H9 (cell line): ENCODE results near the gene FBN1. TPM values are rescaled to one million over a fixed set of nuclear protein-coding genes. Genes with fewer than 3 reads are reported as not detected.

Experiments
- DNase-seq: peaks from one replicate; pipeline ENCODE4 v3.0.0-alpha.2; 2017
- H2AFZ ChIP-seq: one replicate; pipeline ENCODE4 v1.6.1; 2013; ENCODE audit warnings: mild to moderate bottlenecking, low read length, control low read depth, moderate library complexity
- H2AK5ac ChIP-seq: 2 replicates; pipeline ENCODE4 v1.6.1; 2013; ENCODE audit warnings: low read length, control low read depth, mixed read lengths; ENCODE audit not compliant: insufficient read length
- H2BK120ac ChIP-seq: one replicate; pipeline ENCODE4 v1.6.1; 2013; ENCODE audit warnings: low read depth, mild to moderate bottlenecking, low read length, control low read depth, inconsistent platforms; ENCODE audit not compliant: poor library complexity, severe bottlenecking
- H2BK12ac ChIP-seq: 2 replicates; pipeline ENCODE4 v1.6.1; 2013; ENCODE audit warnings: low read length, control low read depth, mixed read lengths, low read depth; ENCODE audit not compliant: insufficient read length
- H2BK15ac ChIP-seq: 2 replicates; pipeline ENCODE4 v1.6.1; 2013; ENCODE audit warnings: low read depth, low read length, control low read depth
- H2BK20ac ChIP-seq: one replicate; pipeline ENCODE4 v1.6.1; 2013; ENCODE audit warnings: low read depth, mild to moderate bottlenecking, low read length, control low read depth, inconsistent platforms; ENCODE audit not compliant: poor library complexity, severe bottlenecking
- H2BK5ac ChIP-seq: 2 replicates; pipeline ENCODE4 v1.6.1; 2013; ENCODE audit warnings: low read length, control low read depth, mixed read lengths; ENCODE audit not compliant: insufficient read length
- H3K14ac ChIP-seq: 2 replicates; pipeline ENCODE4 v1.6.1; 2013; ENCODE audit warnings: low read length, control low read depth; ENCODE audit not compliant: insufficient read depth
- H3K18ac ChIP-seq: 2 replicates; pipeline ENCODE4 v1.6.1; 2013; ENCODE audit warnings: low read depth, mild to moderate bottlenecking, mixed read lengths, low read length, control low read depth; ENCODE audit not compliant: insufficient read length
- H3K23ac ChIP-seq: 2 replicates; pipeline ENCODE4 v1.6.1; 2013; ENCODE audit warnings: low read length, control low read depth, mixed read lengths, low read depth; ENCODE audit not compliant: insufficient read length
- H3K23me2 ChIP-seq: 2 replicates; pipeline ENCODE4 v1.6.1; 2013; ENCODE audit warnings: low read depth, mild to moderate bottlenecking, mixed read lengths, low read length, control low read depth; ENCODE audit not compliant: insufficient read length, poor library complexity, severe bottlenecking
- H3K27ac ChIP-seq: 2 replicates; pipeline ENCODE4 v1.5.1; 2013; ENCODE audit warnings: low read length, control low read depth, mixed read lengths, low read depth; ENCODE audit not compliant: insufficient read length
- H3K27me3 ChIP-seq: 2 replicates; pipeline ENCODE4 v1.6.1; 2013; ENCODE audit warnings: low read length, control low read depth, inconsistent platforms; ENCODE audit not compliant: insufficient read depth
- H3K4ac ChIP-seq: 2 replicates; pipeline ENCODE4 v1.6.1; 2013; ENCODE audit warnings: low read depth, mild to moderate bottlenecking, control low read depth, inconsistent platforms, low read length, moderate library complexity
- H3K4me1 ChIP-seq: 2 replicates; pipeline ENCODE4 v1.6.1; 2013; ENCODE audit warnings: low read length, control low read depth, inconsistent platforms; ENCODE audit not compliant: insufficient read depth
- H3K4me2 ChIP-seq: 2 replicates; pipeline ENCODE4 v1.6.1; 2013; ENCODE audit warnings: low read length, control low read depth, mixed read lengths; ENCODE audit not compliant: insufficient read length, insufficient read depth
- H3K56ac ChIP-seq: 2 replicates; pipeline ENCODE4 v1.6.1; 2013; ENCODE audit warnings: low read depth, mild to moderate bottlenecking, mixed read lengths, low read length, control low read depth; ENCODE audit not compliant: insufficient read length
- H3K79me1 ChIP-seq: 2 replicates; pipeline ENCODE4 v1.6.1; 2013; ENCODE audit warnings: low read depth, mild to moderate bottlenecking, moderate library complexity, low read length, control low read depth, inconsistent platforms; ENCODE audit not compliant: insufficient read depth, poor library complexity, severe bottlenecking
- H3K79me2 ChIP-seq: 2 replicates; pipeline ENCODE4 v1.6.1; 2013; ENCODE audit warnings: low read length, control low read depth, inconsistent platforms; ENCODE audit not compliant: insufficient read depth
- H3K9ac ChIP-seq: 2 replicates; pipeline ENCODE4 v1.6.1; 2013; ENCODE audit warnings: low read length, control low read depth, mixed read lengths; ENCODE audit not compliant: insufficient read length; ENCODE audit errors: extremely low read depth
- H3K9me3 ChIP-seq: one replicate; pipeline ENCODE4 v1.6.1; 2013; ENCODE audit warnings: low read depth, low read length, inconsistent platforms; ENCODE audit not compliant: control insufficient read depth
- H3T11ph ChIP-seq: one replicate; pipeline ENCODE4 v1.6.1; 2013; ENCODE audit warnings: mild to moderate bottlenecking, low read length, control low read depth, inconsistent platforms
- H4K20me1 ChIP-seq: one replicate; pipeline ENCODE4 v1.6.1; 2013; ENCODE audit not compliant: control insufficient read depth, insufficient read length, insufficient read depth
- H4K5ac ChIP-seq: 2 replicates; pipeline ENCODE4 v1.6.1; 2013; ENCODE audit warnings: low read depth, mild to moderate bottlenecking, mixed read lengths, low read length, control low read depth; ENCODE audit not compliant: insufficient read length
- H4K8ac ChIP-seq: replicated peaks from 2 replicates; pipeline ENCODE4 v1.6.1; 2013; ENCODE audit warnings: low read length, control low read depth, mixed read lengths, low read depth; ENCODE audit not compliant: insufficient read length
- H4K91ac ChIP-seq: 2 replicates; pipeline ENCODE4 v1.6.1; 2013; ENCODE audit warnings: low read depth, mild to moderate bottlenecking, moderate library complexity, mixed read lengths, low read length, control low read depth; ENCODE audit not compliant: insufficient read length
- H3K27ac Mint-ChIP-seq, 3 experiments: 2 replicates in 2 of 3; 3 replicates in 1 of 3; pipeline ENCODE4 v1.8.0; 2020 to 2021; ENCODE audit warnings: mixed read lengths in 3 of 3, mild to moderate bottlenecking in 1 of 3, moderate library complexity in 1 of 3
- H3K27me3 Mint-ChIP-seq: 2 replicates; pipeline ENCODE4 v1.8.0; 2021; ENCODE audit warnings: low read depth, mild to moderate bottlenecking, moderate library complexity, mixed read lengths
- H3K36me3 Mint-ChIP-seq, 3 experiments: 2 replicates in 2 of 3; 3 replicates in 1 of 3; pipeline ENCODE4 v1.8.0; 2020 to 2021; ENCODE audit warnings: low read depth in 3 of 3, mixed read lengths in 3 of 3; ENCODE audit not compliant: insufficient read depth in 1 of 3
- H3K4me1 Mint-ChIP-seq, 2 experiments: 2 replicates each; pipeline ENCODE4 v1.8.0; 2020; ENCODE audit warnings: mixed read lengths in 2 of 2
- H3K4me3 Mint-ChIP-seq, 2 experiments: 2 replicates in 1 of 2; 3 replicates in 1 of 2; pipeline ENCODE4 v1.8.0; 2020 to 2021; ENCODE audit warnings: mild to moderate bottlenecking in 2 of 2, mixed read lengths in 2 of 2, moderate library complexity in 1 of 2
- H3K9me3 Mint-ChIP-seq, 2 experiments: 2 replicates in 1 of 2; 3 replicates in 1 of 2; pipeline ENCODE4 v1.8.0; 2020; ENCODE audit warnings: mild to moderate bottlenecking in 2 of 2, mixed read lengths in 2 of 2, moderate library complexity in 1 of 2
- WGBS: extraction: QIAGEN DNeasy Blood & Tissue Kit; methylation state at CpG from one replicate; pipeline ENCODE4 v1.1.7; 2013; ENCODE audit warnings: missing lambda C conversion rate, low lambda C conversion rate, mixed read lengths; ENCODE audit not compliant: insufficient read length; ENCODE audit errors: extremely low coverage; 5-methylcytosine and 5-hydroxymethylcytosine counted together
- total RNA-seq: library from RNA; stranded (reverse); gene quantifications from 2 replicates; pipeline ENCODE4 v1.2.1, GENCODE V29; 2021
- TF ChIP-seq, protein P1 (sequence below): fragments of 200-600 bp; sonication (generic); conservative IDR thresholded peaks from 3 replicates; pipeline ENCODE4 v1.8.0; 2021; ENCODE audit warnings: antibody characterized with exemption, mild to moderate bottlenecking

Gene FBN1
- total RNA-seq, 1 experiment from 2014 or later = 3.6 TPM

DNA sequence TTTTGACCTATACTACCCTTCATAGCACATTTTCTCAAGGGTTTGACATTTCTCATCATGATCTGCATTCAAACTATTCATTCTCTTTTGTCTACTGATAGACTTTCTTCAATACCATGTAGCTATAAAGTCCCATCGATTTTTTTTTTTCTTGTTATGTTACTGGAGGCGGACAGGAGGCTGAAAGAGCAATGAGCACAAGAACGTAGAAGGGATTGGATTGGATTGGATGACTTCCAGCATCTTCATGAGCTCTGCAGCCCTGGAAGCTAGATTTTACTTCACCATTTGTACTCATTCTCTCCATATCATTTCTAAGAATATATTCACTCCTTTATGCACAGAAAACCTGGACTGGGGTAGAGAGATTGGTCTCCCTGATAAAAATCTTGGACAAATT, 271.0 kb downstream of the FBN1 start:
- Histone ChIP-seq H3K4ac (no peak overlapping the region), H3K56ac (no peak overlapping the region), H2BK20ac (no peak overlapping the region), H3K4me1 (no peaks in the 10 kb centered on the region), H3K18ac (no peak overlapping the region), H2BK12ac (no peak overlapping the region), H3K9ac (no peak overlapping the region), H3K23ac (no peak overlapping the region), H4K8ac (no peak overlapping the region), H3K79me2 (no peaks in the 10 kb centered on the region), H3K27me3 (no peaks in the 10 kb centered on the region; the same call in 1 of the 2 replicates), H3K4me2 (no peak overlapping the region), H4K91ac (no peak overlapping the region), H4K20me1 (no peaks in the 10 kb centered on the region), H3T11ph (no peak overlapping the region), H3K79me1 (no peaks in the 10 kb centered on the region), H4K5ac (no peak overlapping the region), H2BK120ac (no peak overlapping the region), H2BK5ac (no peak overlapping the region), H3K9me3 (no peaks in the 10 kb centered on the region), H3K27ac (no peak overlapping the region), H2AK5ac (no peak overlapping the region), H3K23me2 (no peaks in the 10 kb centered on the region), H2AFZ (no peak overlapping the region), H2BK15ac (no peak overlapping the region), H3K14ac (no peak overlapping the region)
- H3K4me1 Mint-ChIP-seq = no peaks in the 10 kb centered on the region
- TF ChIP-seq, protein P1, sequence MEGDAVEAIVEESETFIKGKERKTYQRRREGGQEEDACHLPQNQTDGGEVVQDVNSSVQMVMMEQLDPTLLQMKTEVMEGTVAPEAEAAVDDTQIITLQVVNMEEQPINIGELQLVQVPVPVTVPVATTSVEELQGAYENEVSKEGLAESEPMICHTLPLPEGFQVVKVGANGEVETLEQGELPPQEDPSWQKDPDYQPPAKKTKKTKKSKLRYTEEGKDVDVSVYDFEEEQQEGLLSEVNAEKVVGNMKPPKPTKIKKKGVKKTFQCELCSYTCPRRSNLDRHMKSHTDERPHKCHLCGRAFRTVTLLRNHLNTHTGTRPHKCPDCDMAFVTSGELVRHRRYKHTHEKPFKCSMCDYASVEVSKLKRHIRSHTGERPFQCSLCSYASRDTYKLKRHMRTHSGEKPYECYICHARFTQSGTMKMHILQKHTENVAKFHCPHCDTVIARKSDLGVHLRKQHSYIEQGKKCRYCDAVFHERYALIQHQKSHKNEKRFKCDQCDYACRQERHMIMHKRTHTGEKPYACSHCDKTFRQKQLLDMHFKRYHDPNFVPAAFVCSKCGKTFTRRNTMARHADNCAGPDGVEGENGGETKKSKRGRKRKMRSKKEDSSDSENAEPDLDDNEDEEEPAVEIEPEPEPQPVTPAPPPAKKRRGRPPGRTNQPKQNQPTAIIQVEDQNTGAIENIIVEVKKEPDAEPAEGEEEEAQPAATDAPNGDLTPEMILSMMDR = no peak
- H3K4me3 Mint-ChIP-seq = no peak overlapping the region
- H3K36me3 Mint-ChIP-seq = peaks cover 6 to 9% (median 8%) of the 10 kb centered on the region in 3 experiments; a peak in 5 of 7 replicates
- H3K27me3 Mint-ChIP-seq = peaks cover 4% of the 10 kb centered on the region
- H3K9me3 Mint-ChIP-seq = peaks cover 21 to 27% of the 10 kb centered on the region in 2 experiments; a peak in 4 of 5 replicates
- H3K27ac Mint-ChIP-seq = no peak overlapping the region
- DNase-seq = no peak
- WGBS = no CpG with 5 or more reads among the region's 3 CpGs
